GM12801 (cell line): Measurements from ENCODE around the gene RET.

Experiments
- CTCF ChIP-seq: IDR thresholded peaks from one replicate; pipeline ENCODE4 v1.5.1; 2011; ENCODE audit warnings: control low read depth; ENCODE audit not compliant: insufficient read length; ENCODE audit errors: extremely low read depth

The RET gene

GRCh38 chr10:43055217-43055616 is 21.7 kb upstream of the RET start:
- no peak for TF ChIP-seq CTCF

DNA sequence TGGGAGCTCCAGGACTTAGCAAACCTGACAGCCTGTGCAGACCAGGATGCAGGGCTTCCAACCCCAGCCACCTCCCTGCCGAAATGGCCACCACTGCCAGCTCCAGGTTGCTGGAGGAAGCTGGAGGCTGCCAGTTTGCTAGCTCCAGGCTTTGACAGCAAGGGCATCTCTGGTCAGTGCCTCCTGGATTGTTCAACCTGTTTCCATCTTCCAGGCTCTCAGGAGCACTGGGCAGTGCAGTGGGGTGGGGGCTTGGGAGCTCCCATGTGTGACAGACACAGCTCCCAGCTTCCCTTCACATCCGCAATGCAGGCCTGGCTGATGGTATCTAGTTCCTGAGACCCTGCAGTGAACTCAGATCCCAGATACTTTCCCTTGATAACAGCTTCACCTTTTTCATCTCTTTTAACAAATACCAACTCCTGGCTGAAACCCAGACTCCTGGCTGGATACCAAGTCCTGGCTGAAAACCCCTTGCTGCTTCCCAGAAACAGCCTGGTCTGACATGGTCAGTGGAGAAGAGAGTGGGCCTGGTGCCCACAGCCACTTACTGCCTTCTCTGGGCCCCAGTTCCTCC is 20.8 kb upstream of the RET start:
- TF ChIP-seq CTCF, result no peak

DNA sequence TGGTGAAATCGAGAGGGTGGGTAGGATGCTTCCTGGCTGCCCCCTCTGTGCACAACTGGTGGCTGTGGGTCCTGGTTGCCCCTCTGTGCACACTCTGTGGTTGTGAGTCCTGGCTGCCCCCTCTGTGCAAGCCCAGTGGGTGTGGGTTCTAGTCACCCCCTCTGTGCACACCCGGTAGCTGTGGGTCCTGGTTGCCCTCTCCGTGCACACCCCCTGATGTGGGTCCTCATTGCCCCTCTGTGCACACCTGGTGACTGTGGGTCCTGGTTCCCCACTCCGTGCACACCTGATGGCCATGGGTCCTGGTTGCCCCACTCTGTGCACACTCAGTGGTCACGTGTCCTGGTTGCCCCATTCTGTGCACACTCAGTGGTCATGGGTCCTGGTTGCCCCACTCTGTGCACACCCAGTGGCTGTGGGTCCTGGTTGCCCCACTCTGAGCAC is 20.3 kb upstream of the RET start:
- no peak for TF ChIP-seq CTCF

DNA sequence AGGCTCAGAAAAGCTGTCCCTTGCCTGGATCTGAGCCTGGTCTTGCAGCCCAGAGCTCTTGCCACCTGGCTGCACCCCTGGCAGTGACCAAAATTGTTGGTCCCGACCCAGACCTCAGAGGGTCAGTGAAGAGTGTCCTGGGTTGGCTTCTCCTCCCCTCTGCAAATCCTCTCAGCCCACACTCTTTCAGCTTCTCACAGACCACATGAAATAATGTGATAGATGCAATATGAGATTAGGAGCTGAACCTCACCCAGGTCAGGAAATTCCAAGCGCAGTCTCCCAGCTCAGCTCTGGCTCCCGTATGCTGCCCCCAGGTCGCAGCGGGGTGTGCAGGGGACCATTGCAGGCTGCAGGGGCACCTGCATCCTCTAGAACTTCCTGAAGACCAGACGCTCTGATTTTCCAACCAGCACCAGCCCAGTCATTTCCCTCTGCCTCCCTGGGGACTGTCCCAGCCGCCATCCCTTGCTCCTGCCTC is 19.6 kb upstream of the RET start:
- TF ChIP-seq CTCF, result no peak

DNA sequence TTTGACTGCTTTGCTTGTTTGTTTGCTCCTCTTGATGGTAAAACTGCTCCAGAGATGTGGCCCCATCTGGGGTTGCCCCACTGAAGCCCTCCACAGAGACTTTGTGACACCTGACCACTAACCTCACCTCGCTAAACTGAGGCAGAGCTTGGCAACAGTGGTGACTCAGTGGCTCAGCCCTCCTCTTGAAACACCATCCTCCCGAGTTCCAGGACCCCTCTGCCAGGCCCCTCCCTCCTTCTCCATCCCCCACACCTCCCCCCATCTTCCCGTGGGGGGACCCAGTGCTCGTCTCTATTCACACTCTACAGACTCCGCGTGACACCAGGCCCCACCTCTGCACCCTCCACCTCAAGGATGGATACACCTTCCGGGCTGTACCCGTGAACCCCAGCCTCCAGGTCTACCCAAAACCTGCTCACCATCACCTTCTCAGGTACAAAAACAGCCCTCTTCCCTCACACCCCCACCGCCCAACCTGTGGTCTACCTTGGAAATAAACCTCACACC is 19.0 kb upstream of the RET start:
- TF ChIP-seq CTCF, result no peak

- TF ChIP-seq CTCF, result no peak
Observed at GRCh38 chr10:43058716-43059335, 18.0 kb upstream of the RET start.

DNA sequence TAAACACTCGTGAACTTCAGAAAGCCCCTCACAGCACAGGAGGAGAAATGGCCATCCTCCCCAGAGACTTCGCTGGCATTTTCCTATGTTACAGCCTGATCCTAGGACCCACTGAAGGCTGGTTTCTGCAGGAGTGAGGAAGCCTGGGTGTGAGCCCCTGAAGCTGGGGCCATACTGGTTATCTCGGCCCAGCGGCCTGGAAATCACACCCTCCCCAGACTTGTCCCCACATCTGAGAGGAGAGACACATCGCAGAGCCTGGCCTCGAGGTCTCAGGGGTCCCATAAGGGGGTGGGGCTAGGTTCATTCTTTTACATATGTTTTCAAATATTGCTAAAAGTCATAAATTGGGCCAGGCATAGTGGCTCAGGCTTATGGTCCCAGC is 17.5 kb upstream of the RET start:
- no peak for TF ChIP-seq CTCF
